ENCODE data around the gene TM9SF3. TPM values are rescaled to one million over a fixed set of nuclear protein-coding genes. Genes with fewer than 3 reads are reported as not detected.

TM9SF3 gene
- total and polyA plus RNA-seq, 10 of the 15 experiments (the other 5 are each of a cell fraction or from before 2014, with no cell fraction given): 17.1 to 85.4 (median 44.9) TPM

GRCh38 chr10:96568402-96568801 lies 18.4 kb downstream of the TM9SF3 start:
- in situ Hi-C loops (cut with MboI): no loop called here
- Histone ChIP-seq H3K4me3 (no peak overlapping the region), H3K27ac (ENCODE audit: control insufficient read depth, insufficient read depth) (no peak overlapping the region), H3K36me3 (ENCODE audit: control insufficient read depth in 2 of 2, insufficient read depth in 2 of 2, low read length in 1 of 2) (peaks cover 2 to 16% of the 10 kb centered on the region in 2 experiments), H3K4me1 (ENCODE audit: control insufficient read depth, insufficient read depth, low read length) (0 out of 2 replicates have a peak, but pooled peaks cover 4% of the 10 kb centered on the region), H2AFZ (ENCODE audit: control insufficient read depth, low read depth, low read length) (no peak overlapping the region), H3K9ac (ENCODE audit: control insufficient read depth, insufficient read depth, low read length) (no peak overlapping the region), H3K79me2 (ENCODE audit: control insufficient read depth, insufficient read depth, low read length) (peaks cover 56% of the 10 kb centered on the region), H4K20me1 (ENCODE audit: control insufficient read depth, insufficient read depth) (peaks cover 4% of the 10 kb centered on the region), H3K9me3 (replicated peaks; ENCODE audit: control insufficient read depth, insufficient read depth, low read length) (no peaks in the 10 kb centered on the region), H3K27me3 (replicated peaks in 1 of 2; ENCODE audit: control insufficient read depth in 2 of 2, insufficient read depth in 2 of 2, low read length in 1 of 2) (no peaks in the 10 kb centered on the region), H3K4me2 (ENCODE audit: control insufficient read depth, insufficient read depth) (0 out of 2 replicates have a peak overlapping the region, but pooled peaks have one; percentile 17)
- CTCF ChIA-PET: interaction anchor here (0.9 kb wide), 1 partner anchor 12 kb away, joined by 3 read pairs; no protein-coding TSS in a partner anchor
- RAD21 ChIA-PET (ENCODE audit: unreplicated experiment): no interaction called here
- SMC1A ChIA-PET (ENCODE audit: uncharacterized antibody, unreplicated experiment): interaction anchor here (0.7 kb wide), 1 partner anchor 14 kb away, joined by 3 read pairs; no protein-coding TSS in a partner anchor
- ATAC-seq (no peak; the same call in 2 of the 3 replicates), FAIRE-seq (no peak), DNase-seq (ENCODE audit: low read depth, low spot score) (no peak)
- no peak for TF ChIP-seq RAD51 (IDR thresholded peaks at IDR 0.05)
- TF ChIP-seq CEBPB (IDR thresholded peaks at IDR 0.05; ENCODE audit: borderline replicate concordance in 1 of 2, low read depth in 2 of 2, low read length in 2 of 2): no peak
- no peak for TF ChIP-seq CBX3 (IDR thresholded peaks at IDR 0.05; ENCODE audit: borderline replicate concordance, low read depth)
- no peak for TF ChIP-seq SPI1 (IDR thresholded peaks at IDR 0.05; ENCODE audit: borderline replicate concordance, insufficient read depth, low read depth, low read length)
- no peak for TF ChIP-seq ATF7 (IDR thresholded peaks at IDR 0.05; ENCODE audit: low read depth)
- no peak for TF ChIP-seq KDM1A (IDR thresholded peaks at IDR 0.05; ENCODE audit: borderline replicate concordance)
- no peak for TF ChIP-seq CREB1 (IDR thresholded peaks at IDR 0.05; ENCODE audit: low read depth)
- no TSS peak for BruUV-seq (replicated peaks)
- 100% methylated on average over 1 of the region's 1 CpG for WGBS (ENCODE audit: insufficient coverage, insufficient replicate concordance, low lambda C conversion rate, missing lambda C conversion rate)
- intact Hi-C loops (cut with micrococcal nuclease; ENCODE audit: unreplicated experiment): no loop called here
- POLR2A ChIA-PET: no interaction called here

- Histone ChIP-seq H3K4me2 (ENCODE audit: control insufficient read depth, insufficient read depth) (no peak overlapping the region), H3K36me3 (ENCODE audit: control insufficient read depth in 2 of 2, insufficient read depth in 2 of 2, low read length in 1 of 2) (peaks cover 2 to 15% of the 10 kb centered on the region in 2 experiments), H2AFZ (ENCODE audit: control insufficient read depth, low read depth, low read length) (no peak overlapping the region), H3K9me3 (replicated peaks; ENCODE audit: control insufficient read depth, insufficient read depth, low read length) (no peaks in the 10 kb centered on the region), H3K27me3 (replicated peaks in 1 of 2; ENCODE audit: control insufficient read depth in 2 of 2, insufficient read depth in 2 of 2, low read length in 1 of 2) (no peaks in the 10 kb centered on the region), H3K4me1 (ENCODE audit: control insufficient read depth, insufficient read depth, low read length) (0 out of 2 replicates have a peak, but pooled peaks cover 4% of the 10 kb centered on the region), H4K20me1 (ENCODE audit: control insufficient read depth, insufficient read depth) (peaks cover 1% of the 10 kb centered on the region), H3K79me2 (ENCODE audit: control insufficient read depth, insufficient read depth, low read length) (peaks cover 36% of the 10 kb centered on the region), H3K9ac (ENCODE audit: control insufficient read depth, insufficient read depth, low read length) (no peak overlapping the region), H3K27ac (ENCODE audit: control insufficient read depth, insufficient read depth) (no peak overlapping the region), H3K4me3 (no peak overlapping the region)
- no peak for DNase-seq (ENCODE audit: low read depth, low spot score)
- ChIA-PET RAD21 (ENCODE audit: unreplicated experiment) (interaction anchor here (1.1 kb wide), 1 partner anchor 12 kb away, joined by 4 read pairs; no protein-coding TSS in a partner anchor), POLR2A (interaction anchor here (0.7 to 1.1 kb wide), 3 partner anchors 21 to 457 kb away, joined by 3 to 5 read pairs (median 3); no protein-coding TSS in a partner anchor), CTCF (interaction anchor here (0.9 to 1.8 kb wide), 3 partner anchors 10 to 55 kb away, joined by 3 to 5 read pairs (median 5); no protein-coding TSS in a partner anchor), SMC1A (ENCODE audit: uncharacterized antibody, unreplicated experiment) (interaction anchor here (0.7 to 2.2 kb wide), 5 partner anchors 10 to 150 kb away, joined by 3 to 9 read pairs (median 3); no protein-coding TSS in a partner anchor)
- intact Hi-C loops (cut with micrococcal nuclease; ENCODE audit: unreplicated experiment) (no loop called here), in situ Hi-C loops (cut with MboI) (no loop called here)
- no TSS peak for BruUV-seq (replicated peaks)
- no peak for TF ChIP-seq DPF2 (IDR thresholded peaks at IDR 0.05)
- TF ChIP-seq KAT2A (conservative IDR thresholded peaks at IDR 0.05; ENCODE audit: control insufficient read depth, low read depth, low read length): no peak
- TF ChIP-seq POLR2AphosphoS5 (IDR thresholded peaks at IDR 0.05; ENCODE audit: low read length): no peak
- TF ChIP-seq SMAD1 (IDR thresholded peaks at IDR 0.05; ENCODE audit: low read depth, partially characterized antibody): no peak
- no peak for TF ChIP-seq BCL3 (IDR thresholded peaks at IDR 0.05; ENCODE audit: borderline replicate concordance, insufficient read depth, low read depth, low read length, poor library complexity, severe bottlenecking)
- ATAC-seq: peak; percentile 55; the same call in 2 of the 3 replicates
- FAIRE-seq: no peak
- WGBS (ENCODE audit: insufficient coverage, insufficient replicate concordance, low lambda C conversion rate, missing lambda C conversion rate): 4% methylated on average over 1 of the region's 1 CpG
Observed at GRCh38 chr10:96565774-96566173, 21.0 kb downstream of the TM9SF3 start.

Data from GM12878 (cell line).